T-helper 2 cell treated with Interferon-gamma antibody and Interleukin-4, amounts not matched to agents 100 ng/mL and 5 ng/mL, for 36 hours (primary cell): ENCODE measurements around the gene BICC1. TPM values are rescaled to one million over a fixed set of nuclear protein-coding genes. Genes with fewer than 3 reads are reported as not detected.
"Not testable (repeated sequence)": the region's sequence is repeated elsewhere in the genome, so short reads cannot be mapped to it uniquely, and the experiment has no call there.

Experiments
- intact Hi-C: fragments of 100-400 bp; cut with micrococcal nuclease; formaldehyde crosslinking; loops from one replicate; pipeline ENCODE4 v1.15.1; 2023
- total RNA-seq: library from RNA; stranded (reverse); gene quantifications from 2 replicates; pipeline ENCODE4 v1.2.3, GENCODE V29; 2022

The BICC1 gene
- total RNA-seq, 1 donor from 2014 or later = 0.05 TPM

- intact Hi-C loops = no loop called here
Measured at GRCh38 chr10:58851606-58852005, 338.9 kb downstream of the BICC1 start.

- intact Hi-C loops = no loop called here
Measured at GRCh38 chr10:58853668-58854067, 341.0 kb downstream of the BICC1 start.

GRCh38 chr10:58854811-58855210 is 342.1 kb downstream of the BICC1 start:
- intact Hi-C loops = no loop called here

GRCh38 chr10:58856508-58857240 is 344.0 kb downstream of the BICC1 start:
- intact Hi-C loops = no loop called here

GRCh38 chr10:58857251-58857805 is 344.7 kb downstream of the BICC1 start:
- intact Hi-C loops = no loop called here

- intact Hi-C loops = not testable (repeated sequence)
Measured at GRCh38 chr10:58858123-58858522, 345.5 kb downstream of the BICC1 start.

GRCh38 chr10:58859526-58859925 is 346.9 kb downstream of the BICC1 start:
- intact Hi-C loops = no loop called here

- intact Hi-C loops = no loop called here
Measured at GRCh38 chr10:58867683-58868082, 355.0 kb downstream of the BICC1 start.

GRCh38 chr10:58868736-58869435 is 356.2 kb downstream of the BICC1 start:
- intact Hi-C loops = no loop called here

- intact Hi-C loops = no loop called here
Measured at GRCh38 chr10:58870070-58870469, 357.4 kb downstream of the BICC1 start.

- intact Hi-C loops = no loop called here
Measured at GRCh38 chr10:58873161-58873560, 360.5 kb downstream of the BICC1 start.

Other genes with a start within 250 kb of the BICC1 start
- gene IPMK, start 245.0 kb upstream of the BICC1 start, total RNA-seq = 4.3 and 4.4 TPM in 2 replicates
- 33.5 and 36.2 TPM in 2 replicates for gene CISD1, start 243.7 kb upstream of the BICC1 start, total RNA-seq
- gene UBE2D1, start 177.9 kb upstream of the BICC1 start, total RNA-seq = 12.8 and 14.4 TPM in 2 replicates
- gene TFAM, start 127.5 kb upstream of the BICC1 start, total RNA-seq = 64.1 and 67.0 TPM in 2 replicates